Uterus (tissue), 4 donors: ENCODE data around the gene PROB1. TPM values are rescaled to one million over a fixed set of nuclear protein-coding genes. Genes with fewer than 3 reads are reported as not detected.

ENCODE experiments used
- DNase-seq, 2 donors: peaks; one replicate each; pipeline ENCODE4 v3.0.0-alpha.2; 2019 to 2020
- H3K27ac ChIP-seq, 2 donors: fragments of 200-600 bp; sonication (generic); 1 replicate in 1 of 2; 2 replicates in 1 of 2; pipeline ENCODE4 v1.5.1; 2016 to 2018
- H3K27me3 ChIP-seq, 2 donors: fragments of 200-600 bp; sonication (generic); one replicate each; pipeline ENCODE4 v1.5.1; 2018 to 2019; ENCODE audit warnings: control low read depth in 1 of 2
- H3K36me3 ChIP-seq, 2 donors: fragments of 200-600 bp; sonication (generic); one replicate each; pipeline ENCODE4 v1.5.1; 2019; ENCODE audit warnings: control low read depth in 1 of 2
- H3K4me1 ChIP-seq, 2 donors: fragments of 200-600 bp; sonication (generic); one replicate each; pipeline ENCODE4 v1.5.1; 2018 to 2019; ENCODE audit warnings: control low read depth in 1 of 2
- H3K4me3 ChIP-seq, 2 donors: fragments of 200-600 bp; sonication (generic); 1 replicate in 1 of 2; 2 replicates in 1 of 2; pipeline ENCODE4 v1.5.1; 2018 to 2019; ENCODE audit warnings: mild to moderate bottlenecking in 1 of 2
- H3K9me3 ChIP-seq, 2 donors: fragments of 200-600 bp; sonication (generic); one replicate each; pipeline ENCODE4 v1.5.1; 2019; ENCODE audit warnings: control low read depth in 1 of 2
- CTCF ChIP-seq, 4 experiments: fragments of 200-600 bp in 2 of 4; fragments of 450-650 bp in 2 of 4; sonication (generic) in 2 of 4; IDR thresholded peaks; one replicate each; pipeline ENCODE4 v1.5.1; 2016 to 2019; ENCODE audit warnings: antibody characterized with exemption in 4 of 4, mild to moderate bottlenecking in 2 of 4, moderate library complexity in 1 of 4
- POLR2A ChIP-seq, 2 donors: fragments of 450-650 bp; IDR thresholded peaks; one replicate each; pipeline ENCODE4 v1.6.1; 2016; ENCODE audit warnings: antibody characterized with exemption in 2 of 2, mild to moderate bottlenecking in 1 of 2, moderate library complexity in 1 of 2
- intact Hi-C: fragments of 100-400 bp; cut with DNase I; formaldehyde crosslinking; loops from one replicate; pipeline ENCODE4 v1.15.1; 2023; ENCODE audit warnings: low total_unique reads
- total RNA-seq, 4 donors: library from RNA; depleted of rRNA in 3 of 4; stranded (reverse); fragments of >200 nt in 3 of 4; gene quantifications; one replicate each; pipeline versions ENCODE4 v1.1.0 to v1.2.4, GENCODE V29; 2014 to 2023
- donor health status: DM: yes; HTN: yes; CAD: no.

The PROB1 gene
- total RNA-seq, 4 donors from 2014 or later = 1.5 to 8.3 (median 1.7) TPM; not detected in 1

- Histone ChIP-seq H3K9me3 (no peaks in the 10 kb centered on the region), H3K4me1 (peaks cover 0 to 7% of the 10 kb centered on the region in 2 donors)
- intact Hi-C loops = no loop called here
Observed at GRCh38 chr5:139396691-139397090, 1.8 kb upstream of the PROB1 start.

GRCh38 chr5:139395844-139396640 is 1.1 kb upstream of the PROB1 start:
- intact Hi-C loops = no loop called here
- no peak overlapping the region for H3K4me3 ChIP-seq
- no peaks in the 10 kb centered on the region for H3K9me3 ChIP-seq
- no peaks in the 10 kb centered on the region for H3K36me3 ChIP-seq
- H3K27me3 ChIP-seq = peaks cover 9% of the 10 kb centered on the region in 2 donors
- peaks cover 0 to 7% of the 10 kb centered on the region in 2 donors for H3K4me1 ChIP-seq
- H3K27ac ChIP-seq = no peak overlapping the region
- no peak for DNase-seq
- TF ChIP-seq POLR2A (IDR thresholded peaks at IDR 0.05) (no peak), CTCF (IDR thresholded peaks at IDR 0.05) (no peak)

More at GRCh38 chr5:139396691-139397090, 1.8 kb upstream of the PROB1 start:
- no peak overlapping the region for H3K4me3 ChIP-seq
- peaks cover 9% of the 10 kb centered on the region in 2 donors for H3K27me3 ChIP-seq
- DNase-seq = no peak
- H3K36me3 ChIP-seq = no peaks in the 10 kb centered on the region
- H3K27ac ChIP-seq = no peak overlapping the region
- no peak for TF ChIP-seq CTCF (IDR thresholded peaks at IDR 0.05)
- TF ChIP-seq POLR2A (IDR thresholded peaks at IDR 0.05) = no peak

GRCh38 chr5:139394123-139394653 is 716 bp downstream of the PROB1 start:
- intact Hi-C loops = no loop called here
- no peaks in the 10 kb centered on the region for H3K36me3 ChIP-seq
- peak; percentile 48 to 62 for DNase-seq

GRCh38 chr5:139393497-139394122 is 1.3 kb downstream of the PROB1 start:
- H3K36me3 ChIP-seq = no peaks in the 10 kb centered on the region
- TF ChIP-seq POLR2A (IDR thresholded peaks at IDR 0.05) = no peak
- no peak for TF ChIP-seq CTCF (IDR thresholded peaks at IDR 0.05)
- no peak overlapping the region for H3K27ac ChIP-seq
- H3K9me3 ChIP-seq = no peaks in the 10 kb centered on the region
- peaks cover 9% of the 10 kb centered on the region in 2 donors for H3K27me3 ChIP-seq
- H3K4me1 ChIP-seq = peaks cover 0 to 7% of the 10 kb centered on the region in 2 donors
- intact Hi-C loops = no loop called here
- H3K4me3 ChIP-seq = peak overlapping the region; percentile 20 to 35
- DNase-seq = no peak

More at GRCh38 chr5:139394123-139394653, 716 bp downstream of the PROB1 start:
- no peaks in the 10 kb centered on the region for H3K9me3 ChIP-seq
- H3K4me1 ChIP-seq = peaks cover 0 to 7% of the 10 kb centered on the region in 2 donors
- TF ChIP-seq POLR2A (IDR thresholded peaks at IDR 0.05) (no peak), CTCF (IDR thresholded peaks at IDR 0.05) (peak in 2 of 4 experiments; percentile 47 to 68)
- peak overlapping the region in 1 of 2 donors; percentile 68 for H3K27ac ChIP-seq
- H3K4me3 ChIP-seq = peak overlapping the region; percentile 15 to 35
- H3K27me3 ChIP-seq = peaks cover 9% of the 10 kb centered on the region in 2 donors
